ENCODE data around the gene ATG7.

DNA sequence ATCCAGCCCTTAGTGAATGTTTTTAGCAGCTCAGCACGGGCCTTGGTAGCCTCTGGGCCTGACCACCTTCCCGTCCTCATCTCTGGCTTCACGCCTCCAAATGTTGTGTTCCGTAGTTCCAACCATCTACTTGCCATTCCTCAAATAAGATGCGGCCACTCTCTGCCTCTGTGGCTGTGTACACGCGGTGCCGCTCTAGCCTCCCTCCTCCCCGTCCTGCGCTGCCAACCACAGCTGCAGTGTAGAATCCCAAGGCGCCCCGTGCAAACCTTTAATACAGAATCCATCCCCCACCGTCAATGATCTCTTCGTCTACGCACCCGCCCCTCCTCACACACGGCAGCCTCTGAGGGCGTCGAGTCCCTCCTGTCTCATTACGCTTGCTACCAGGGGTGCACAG lies 294.3 kb downstream of the ATG7 start:
- TF ChIP-seq, protein P1, sequence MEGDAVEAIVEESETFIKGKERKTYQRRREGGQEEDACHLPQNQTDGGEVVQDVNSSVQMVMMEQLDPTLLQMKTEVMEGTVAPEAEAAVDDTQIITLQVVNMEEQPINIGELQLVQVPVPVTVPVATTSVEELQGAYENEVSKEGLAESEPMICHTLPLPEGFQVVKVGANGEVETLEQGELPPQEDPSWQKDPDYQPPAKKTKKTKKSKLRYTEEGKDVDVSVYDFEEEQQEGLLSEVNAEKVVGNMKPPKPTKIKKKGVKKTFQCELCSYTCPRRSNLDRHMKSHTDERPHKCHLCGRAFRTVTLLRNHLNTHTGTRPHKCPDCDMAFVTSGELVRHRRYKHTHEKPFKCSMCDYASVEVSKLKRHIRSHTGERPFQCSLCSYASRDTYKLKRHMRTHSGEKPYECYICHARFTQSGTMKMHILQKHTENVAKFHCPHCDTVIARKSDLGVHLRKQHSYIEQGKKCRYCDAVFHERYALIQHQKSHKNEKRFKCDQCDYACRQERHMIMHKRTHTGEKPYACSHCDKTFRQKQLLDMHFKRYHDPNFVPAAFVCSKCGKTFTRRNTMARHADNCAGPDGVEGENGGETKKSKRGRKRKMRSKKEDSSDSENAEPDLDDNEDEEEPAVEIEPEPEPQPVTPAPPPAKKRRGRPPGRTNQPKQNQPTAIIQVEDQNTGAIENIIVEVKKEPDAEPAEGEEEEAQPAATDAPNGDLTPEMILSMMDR (IDR thresholded peaks at IDR 0.05) = no peak
- TF ChIP-seq POLR2AphosphoS5 (IDR thresholded peaks at IDR 0.05) = no peak
- no peak for TF ChIP-seq EP300 (IDR thresholded peaks at IDR 0.05)
- TF ChIP-seq POLR2A (IDR thresholded peaks at IDR 0.05) = no peak
